ENCODE data around the gene STXBP1. TPM values are rescaled to one million over a fixed set of nuclear protein-coding genes. Genes with fewer than 3 reads are reported as not detected.
A peak's percentile ranks its signal among the peaks of the same experiment; 100 is the strongest.
"Not testable (repeated sequence)": the region's sequence is repeated elsewhere in the genome, so short reads cannot be mapped to it uniquely, and the experiment has no call there.

Gene STXBP1
- total RNA-seq, 1 donor from 2014 or later: 44.5 TPM

- Mint-ChIP-seq H3K27me3 (ENCODE audit: low read depth) (peaks cover 22% of the 10 kb centered on the region), H3K27ac (no peak overlapping the region), H3K4me1 (ENCODE audit: low read depth) (peaks cover 20% of the 10 kb centered on the region), H3K36me3 (ENCODE audit: low read depth) (no peaks in the 10 kb centered on the region), H3K9me3 (no peaks in the 10 kb centered on the region), H3K4me3 (ENCODE audit: low read depth) (peak overlapping the region; percentile 76)
- intact Hi-C loops (cut with micrococcal nuclease): loop anchor here (1.0 kb wide), 1 partner anchor 39 kb away; a partner anchor contains a TSS
- DNase-seq (ENCODE audit: low spot score): peak; percentile 73
Observed at GRCh38 chr9:127608104-127608966, 3.7 kb upstream of the STXBP1 start.

GRCh38 chr9:127611603-127611898 is 526 bp upstream of the STXBP1 start:
- no peak for DNase-seq (ENCODE audit: low spot score)
- Mint-ChIP-seq H3K27ac (peak overlapping the region; percentile 84), H3K36me3 (ENCODE audit: low read depth) (no peaks in the 10 kb centered on the region), H3K27me3 (ENCODE audit: low read depth) (peaks cover 37% of the 10 kb centered on the region), H3K9me3 (no peaks in the 10 kb centered on the region), H3K4me1 (ENCODE audit: low read depth) (peaks cover 27% of the 10 kb centered on the region), H3K4me3 (ENCODE audit: low read depth) (peak overlapping the region; percentile 93)
- intact Hi-C loops (cut with micrococcal nuclease): loop anchor here (5.0 to 10.0 kb wide), 2 partner anchors 106 to 303 kb away; partner anchors contain the start of genes PTRH1, ST6GALNAC4 and TTC16

GRCh38 chr9:127612939-127613582 is 984 bp downstream of the STXBP1 start:
- Mint-ChIP-seq H3K27me3 (ENCODE audit: low read depth) (peaks cover 29% of the 10 kb centered on the region), H3K27ac (no peak overlapping the region)

GRCh38 chr9:127613583-127613954 is 1.5 kb downstream of the STXBP1 start:
- Mint-ChIP-seq H3K27ac (no peak overlapping the region), H3K27me3 (ENCODE audit: low read depth) (peaks cover 29% of the 10 kb centered on the region), H3K9me3 (no peaks in the 10 kb centered on the region), H3K4me1 (ENCODE audit: low read depth) (peaks cover 20% of the 10 kb centered on the region), H3K36me3 (ENCODE audit: low read depth) (no peaks in the 10 kb centered on the region), H3K4me3 (ENCODE audit: low read depth) (peak overlapping the region; percentile 80)
- no peak for DNase-seq (ENCODE audit: low spot score)
- intact Hi-C loops (cut with micrococcal nuclease): loop anchor here (2.0 to 10.0 kb wide), 3 partner anchors 104 to 301 kb away; partner anchors contain the start of genes PTRH1, ST6GALNAC4, TOR2A and TTC16

More at GRCh38 chr9:127612939-127613582, 984 bp downstream of the STXBP1 start:
- Mint-ChIP-seq H3K36me3 (ENCODE audit: low read depth) (no peaks in the 10 kb centered on the region), H3K4me3 (ENCODE audit: low read depth) (peak overlapping the region; percentile 80), H3K9me3 (no peaks in the 10 kb centered on the region), H3K4me1 (ENCODE audit: low read depth) (peaks cover 22% of the 10 kb centered on the region)
- peak; percentile 45 for DNase-seq (ENCODE audit: low spot score)
- intact Hi-C loops (cut with micrococcal nuclease): loop anchor here (2.0 to 10.0 kb wide), 3 partner anchors 104 to 302 kb away; partner anchors contain the start of genes PTRH1, ST6GALNAC4, TOR2A and TTC16

GRCh38 chr9:127614961-127615360 is 2.9 kb downstream of the STXBP1 start:
- no peak for DNase-seq (ENCODE audit: low spot score)
- peaks cover 16% of the 10 kb centered on the region for H3K4me1 Mint-ChIP-seq (ENCODE audit: low read depth)
- H3K27ac Mint-ChIP-seq: no peak overlapping the region
- H3K36me3 Mint-ChIP-seq (ENCODE audit: low read depth): no peaks in the 10 kb centered on the region
- peaks cover 24% of the 10 kb centered on the region for H3K27me3 Mint-ChIP-seq (ENCODE audit: low read depth)
- intact Hi-C loops (cut with micrococcal nuclease): loop anchor here (5.0 to 10.0 kb wide), 2 partner anchors 102 to 300 kb away; partner anchors contain the start of genes PTRH1, ST6GALNAC4 and TTC16
- no peaks in the 10 kb centered on the region for H3K9me3 Mint-ChIP-seq
- no peak overlapping the region for H3K4me3 Mint-ChIP-seq (ENCODE audit: low read depth)

- H3K9me3 Mint-ChIP-seq; H3K4me1 Mint-ChIP-seq (ENCODE audit: low read depth); H3K4me3 Mint-ChIP-seq (ENCODE audit: low read depth); H3K36me3 Mint-ChIP-seq (ENCODE audit: low read depth); intact Hi-C loops (cut with micrococcal nuclease); H3K27me3 Mint-ChIP-seq (ENCODE audit: low read depth); DNase-seq (ENCODE audit: low spot score); H3K27ac Mint-ChIP-seq: not testable (repeated sequence)
Observed at GRCh38 chr9:127621339-127621970, 9.4 kb downstream of the STXBP1 start.

GRCh38 chr9:127626752-127627493 is 14.8 kb downstream of the STXBP1 start:
- intact Hi-C loops (cut with micrococcal nuclease): no loop called here
- no peak for DNase-seq (ENCODE audit: low spot score)
- Mint-ChIP-seq H3K4me1 (ENCODE audit: low read depth) (peaks cover 8% of the 10 kb centered on the region), H3K36me3 (ENCODE audit: low read depth) (no peaks in the 10 kb centered on the region), H3K4me3 (ENCODE audit: low read depth) (no peak overlapping the region), H3K27ac (no peak overlapping the region), H3K27me3 (ENCODE audit: low read depth) (no peaks in the 10 kb centered on the region), H3K9me3 (no peaks in the 10 kb centered on the region)

- Mint-ChIP-seq H3K4me1 (ENCODE audit: low read depth) (peaks cover 8% of the 10 kb centered on the region), H3K4me3 (ENCODE audit: low read depth) (no peak overlapping the region)
Observed at GRCh38 chr9:127627494-127627855, 15.4 kb downstream of the STXBP1 start.

GRCh38 chr9:127628758-127629467 is 16.8 kb downstream of the STXBP1 start:
- intact Hi-C loops (cut with micrococcal nuclease): no loop called here
- H3K36me3 Mint-ChIP-seq (ENCODE audit: low read depth): no peaks in the 10 kb centered on the region
- H3K9me3 Mint-ChIP-seq: no peaks in the 10 kb centered on the region
- no peak for DNase-seq (ENCODE audit: low spot score)
- H3K27ac Mint-ChIP-seq: no peak overlapping the region
- H3K4me1 Mint-ChIP-seq (ENCODE audit: low read depth): peaks cover 11% of the 10 kb centered on the region
- no peak overlapping the region for H3K4me3 Mint-ChIP-seq (ENCODE audit: low read depth)
- no peaks in the 10 kb centered on the region for H3K27me3 Mint-ChIP-seq (ENCODE audit: low read depth)

More at GRCh38 chr9:127627494-127627855, 15.4 kb downstream of the STXBP1 start:
- H3K27me3 Mint-ChIP-seq (ENCODE audit: low read depth): no peaks in the 10 kb centered on the region
- no peak overlapping the region for H3K27ac Mint-ChIP-seq
- H3K36me3 Mint-ChIP-seq (ENCODE audit: low read depth): no peaks in the 10 kb centered on the region
- H3K9me3 Mint-ChIP-seq: no peaks in the 10 kb centered on the region
- intact Hi-C loops (cut with micrococcal nuclease): no loop called here
- DNase-seq (ENCODE audit: low spot score): no peak

- no peak overlapping the region for H3K4me3 Mint-ChIP-seq (ENCODE audit: low read depth)
- no peak overlapping the region for H3K27ac Mint-ChIP-seq
- no peak for DNase-seq (ENCODE audit: low spot score)
- no peaks in the 10 kb centered on the region for H3K9me3 Mint-ChIP-seq
- no peaks in the 10 kb centered on the region for H3K36me3 Mint-ChIP-seq (ENCODE audit: low read depth)
- intact Hi-C loops (cut with micrococcal nuclease): no loop called here
- peaks cover 15% of the 10 kb centered on the region for H3K4me1 Mint-ChIP-seq (ENCODE audit: low read depth)
- H3K27me3 Mint-ChIP-seq (ENCODE audit: low read depth): no peaks in the 10 kb centered on the region
Observed at GRCh38 chr9:127629468-127630081, 17.5 kb downstream of the STXBP1 start.

- H3K4me3 Mint-ChIP-seq (ENCODE audit: low read depth): no peak overlapping the region
- no peak overlapping the region for H3K27ac Mint-ChIP-seq
Observed at GRCh38 chr9:127633216-127633862, 21.3 kb downstream of the STXBP1 start.

More at GRCh38 chr9:127633216-127633862, 21.3 kb downstream of the STXBP1 start:
- DNase-seq (ENCODE audit: low spot score): no peak
- Mint-ChIP-seq H3K9me3 (no peaks in the 10 kb centered on the region), H3K36me3 (ENCODE audit: low read depth) (no peaks in the 10 kb centered on the region), H3K4me1 (ENCODE audit: low read depth) (peaks cover 15% of the 10 kb centered on the region), H3K27me3 (ENCODE audit: low read depth) (no peaks in the 10 kb centered on the region)
- intact Hi-C loops (cut with micrococcal nuclease): no loop called here
